Osteoblast (primary cell): ENCODE data around the gene KCNQ1. TPM values are rescaled to one million over a fixed set of nuclear protein-coding genes. Genes with fewer than 3 reads are reported as not detected.

Experiments used
- DNase-seq: peaks from one replicate; pipeline ENCODE4 v3.0.0; 2011; ENCODE audit warnings: low spot score, mixed read lengths; ENCODE audit not compliant: insufficient read length; ENCODE audit errors: missing footprints
- H2AFZ ChIP-seq: 2 replicates; pipeline ENCODE4 v1.6.0; 2011; ENCODE audit warnings: mild to moderate bottlenecking, low read length
- H3K27ac ChIP-seq: 2 replicates; pipeline ENCODE4 v1.5.1; 2011; ENCODE audit warnings: mild to moderate bottlenecking, low read depth, low read length, moderate library complexity
- H3K27me3 ChIP-seq: 2 replicates; pipeline ENCODE4 v1.6.0; 2012; ENCODE audit warnings: mild to moderate bottlenecking, control low read depth, inconsistent platforms, low read length, moderate library complexity; ENCODE audit not compliant: insufficient read depth
- H3K36me3 ChIP-seq: 2 replicates; pipeline ENCODE4 v1.5.1; 2011; ENCODE audit warnings: mild to moderate bottlenecking, low read length, control low read depth, moderate library complexity; ENCODE audit not compliant: insufficient read depth
- H3K4me1 ChIP-seq: 2 replicates; pipeline ENCODE4 v1.5.1; 2011; ENCODE audit warnings: mild to moderate bottlenecking, low read length, control low read depth, moderate library complexity; ENCODE audit not compliant: insufficient read depth
- H3K4me2 ChIP-seq: 2 replicates; pipeline ENCODE4 v1.6.0; 2011; ENCODE audit warnings: mild to moderate bottlenecking, low read length; ENCODE audit not compliant: insufficient read depth
- H3K4me3 ChIP-seq: fragments of 200-600 bp; sonication (generic); 3 replicates; pipeline ENCODE4 v1.5.1; 2012; ENCODE audit warnings: mild to moderate bottlenecking, low read length, inconsistent platforms; ENCODE audit not compliant: insufficient read depth
- H3K79me2 ChIP-seq: 2 replicates; pipeline ENCODE4 v1.6.0; 2012; ENCODE audit warnings: mild to moderate bottlenecking, low read length, control low read depth, inconsistent platforms; ENCODE audit not compliant: insufficient read depth
- H3K9me3 ChIP-seq: 2 replicates; pipeline ENCODE4 v1.5.1; 2011; ENCODE audit warnings: low read depth, low read length, control low read depth
- H4K20me1 ChIP-seq: 2 replicates; pipeline ENCODE4 v1.6.0; 2012; ENCODE audit warnings: mild to moderate bottlenecking, low read length, control low read depth; ENCODE audit not compliant: insufficient read depth
- total RNA-seq: library from RNA; depleted of rRNA; stranded (reverse); fragments of >200 nt; gene quantifications from 2 replicates; pipeline ENCODE4 v1.2.3, GENCODE V29; 2012
- TF ChIP-seq, protein P1 (sequence below): IDR thresholded peaks from 2 replicates; pipeline ENCODE4 v1.5.1; 2011; ENCODE audit warnings: mild to moderate bottlenecking, low read depth, low read length, moderate library complexity; ENCODE audit errors: extremely low read depth

KCNQ1 gene
- total RNA-seq, 1 donor = not detected

- peaks cover 5% of the 10 kb centered on the region for H3K27me3 ChIP-seq
- no peak overlapping the region for H2AFZ ChIP-seq
These were observed 5.7 kb downstream of the KCNQ1 start for GRCh38 chr11:2450321-2451041.

GRCh38 chr11:2451336-2451735 is 6.5 kb downstream of the KCNQ1 start:
- Histone ChIP-seq H3K27me3 (no peaks in the 10 kb centered on the region), H3K4me3 (no peak overlapping the region), H3K27ac (no peak overlapping the region), H2AFZ (no peak overlapping the region), H3K36me3 (no peaks in the 10 kb centered on the region), H3K4me2 (no peak overlapping the region), H3K4me1 (no peaks in the 10 kb centered on the region), H3K9me3 (no peaks in the 10 kb centered on the region), H3K79me2 (no peaks in the 10 kb centered on the region), H4K20me1 (no peaks in the 10 kb centered on the region)
- TF ChIP-seq, protein P1, sequence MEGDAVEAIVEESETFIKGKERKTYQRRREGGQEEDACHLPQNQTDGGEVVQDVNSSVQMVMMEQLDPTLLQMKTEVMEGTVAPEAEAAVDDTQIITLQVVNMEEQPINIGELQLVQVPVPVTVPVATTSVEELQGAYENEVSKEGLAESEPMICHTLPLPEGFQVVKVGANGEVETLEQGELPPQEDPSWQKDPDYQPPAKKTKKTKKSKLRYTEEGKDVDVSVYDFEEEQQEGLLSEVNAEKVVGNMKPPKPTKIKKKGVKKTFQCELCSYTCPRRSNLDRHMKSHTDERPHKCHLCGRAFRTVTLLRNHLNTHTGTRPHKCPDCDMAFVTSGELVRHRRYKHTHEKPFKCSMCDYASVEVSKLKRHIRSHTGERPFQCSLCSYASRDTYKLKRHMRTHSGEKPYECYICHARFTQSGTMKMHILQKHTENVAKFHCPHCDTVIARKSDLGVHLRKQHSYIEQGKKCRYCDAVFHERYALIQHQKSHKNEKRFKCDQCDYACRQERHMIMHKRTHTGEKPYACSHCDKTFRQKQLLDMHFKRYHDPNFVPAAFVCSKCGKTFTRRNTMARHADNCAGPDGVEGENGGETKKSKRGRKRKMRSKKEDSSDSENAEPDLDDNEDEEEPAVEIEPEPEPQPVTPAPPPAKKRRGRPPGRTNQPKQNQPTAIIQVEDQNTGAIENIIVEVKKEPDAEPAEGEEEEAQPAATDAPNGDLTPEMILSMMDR = no peak
- DNase-seq = no peak

More at GRCh38 chr11:2450321-2451041, 5.7 kb downstream of the KCNQ1 start:
- Histone ChIP-seq H4K20me1 (no peaks in the 10 kb centered on the region), H3K9me3 (no peaks in the 10 kb centered on the region), H3K36me3 (no peaks in the 10 kb centered on the region), H3K4me3 (no peak overlapping the region), H3K4me1 (no peaks in the 10 kb centered on the region), H3K27ac (no peak overlapping the region), H3K4me2 (no peak overlapping the region), H3K79me2 (no peaks in the 10 kb centered on the region)
- TF ChIP-seq, protein P1 = no peak
- DNase-seq = peak; percentile 73

DNA sequence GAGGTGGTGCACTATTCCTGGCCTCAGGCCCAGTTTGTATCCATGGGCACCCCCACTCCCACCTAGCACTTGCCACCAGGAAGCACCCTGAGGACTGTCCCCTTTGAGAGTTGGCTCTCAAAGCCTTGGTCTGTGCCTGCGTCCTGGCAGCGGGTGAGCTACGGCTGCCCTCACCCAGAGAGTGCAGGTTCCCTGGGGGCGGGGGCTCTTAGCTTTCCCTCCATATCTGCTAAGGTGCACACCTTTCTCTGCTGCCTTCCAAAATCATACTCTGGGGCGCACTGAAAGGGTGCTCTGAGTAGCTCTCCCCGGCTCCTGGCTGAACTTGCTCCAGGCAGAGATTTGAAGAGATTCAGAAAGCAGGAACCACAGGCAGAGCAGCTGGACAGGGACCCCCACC is 7.1 kb downstream of the KCNQ1 start:
- H3K9me3 ChIP-seq = no peaks in the 10 kb centered on the region
- no peaks in the 10 kb centered on the region for H3K4me1 ChIP-seq
- DNase-seq = peak; percentile 72
- no peaks in the 10 kb centered on the region for H4K20me1 ChIP-seq
- H3K79me2 ChIP-seq = no peaks in the 10 kb centered on the region
- TF ChIP-seq, protein P1 = no peak
- no peak overlapping the region for H3K4me2 ChIP-seq
- no peaks in the 10 kb centered on the region for H3K27me3 ChIP-seq
- H3K36me3 ChIP-seq = no peaks in the 10 kb centered on the region
- H3K4me3 ChIP-seq = no peak overlapping the region
- no peak overlapping the region for H3K27ac ChIP-seq
- H2AFZ ChIP-seq = no peak overlapping the region

GRCh38 chr11:2452321-2453012 is 7.7 kb downstream of the KCNQ1 start:
- Histone ChIP-seq H3K27ac (no peak overlapping the region), H4K20me1 (no peaks in the 10 kb centered on the region), H3K79me2 (no peaks in the 10 kb centered on the region), H3K4me3 (no peak overlapping the region), H3K4me2 (no peak overlapping the region), H3K9me3 (no peaks in the 10 kb centered on the region), H3K4me1 (no peaks in the 10 kb centered on the region), H3K27me3 (no peaks in the 10 kb centered on the region), H3K36me3 (no peaks in the 10 kb centered on the region), H2AFZ (no peak overlapping the region)
- peak; percentile 62 for DNase-seq
- TF ChIP-seq, protein P1 = no peak
